ENCODE measurements around the gene EHBP1L1.

The EHBP1L1 gene

GRCh38 chr11:65613091-65613928, 37.5 kb downstream of the EHBP1L1 start:
- TF ChIP-seq PAX5 (IDR thresholded peaks at IDR 0.05; ENCODE audit: insufficient read depth, low read length, severe bottlenecking) (no peak), POLR2A (IDR thresholded peaks at IDR 0.05; ENCODE audit: low read depth, low read length) (no peak), POU2F2 (IDR thresholded peaks at IDR 0.05; ENCODE audit: low read depth, low read length) (no peak), SPI1 (IDR thresholded peaks at IDR 0.05; ENCODE audit: low read depth, low read length) (no peak), TAF1 (IDR thresholded peaks at IDR 0.05; ENCODE audit: low read depth, low read length) (no peak), POLR2AphosphoS5 (IDR thresholded peaks at IDR 0.05; ENCODE audit: low read depth, low read length) (no peak)
- DNase-seq (ENCODE audit: insufficient read length, low spot score) (peak; percentile 60), FAIRE-seq (peak; percentile 45)

DNA sequence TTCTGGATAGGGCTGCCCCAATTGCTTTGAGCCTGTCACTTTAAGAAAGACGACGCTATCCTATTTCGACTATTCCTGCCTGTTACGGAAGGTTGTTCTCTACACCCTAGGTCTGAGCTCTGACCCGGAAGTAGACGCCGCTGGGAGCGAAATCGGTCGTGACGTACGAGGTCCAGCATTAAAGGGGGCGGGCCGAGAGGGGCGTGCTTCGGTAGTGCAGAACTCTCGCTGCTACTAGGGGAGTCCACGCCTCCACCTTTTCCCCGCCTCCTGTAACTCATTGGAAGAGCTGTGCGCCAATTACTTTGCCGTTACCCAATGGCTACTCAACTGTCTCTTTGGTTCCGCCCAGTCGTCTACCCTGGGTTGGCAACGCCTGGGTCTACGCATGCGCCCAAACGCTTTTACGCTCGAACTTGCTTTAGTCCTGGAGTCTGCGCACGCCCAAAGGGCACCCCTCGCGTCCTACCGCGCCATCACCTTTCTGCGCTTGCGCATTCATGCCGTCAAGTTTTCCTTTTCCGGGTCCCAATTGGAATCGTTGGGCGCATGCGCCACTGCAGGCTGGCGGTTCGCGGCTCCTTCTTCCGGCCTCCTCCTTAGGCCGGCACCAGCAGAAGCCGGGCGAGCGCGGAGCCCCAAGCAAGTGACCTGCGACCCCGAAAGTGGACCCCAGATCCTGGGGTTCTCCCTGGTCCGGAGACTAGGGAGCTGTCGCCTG, 39.5 kb downstream of the EHBP1L1 start, which contains the start of gene PCNX3:
Gene PCNX3 (plus strand): TSS at position 548 of the 721 bp plus-strand sequence. CDS start 536 bp downstream, outside the sequence.
- TF ChIP-seq SPI1 (IDR thresholded peaks at IDR 0.05; ENCODE audit: low read depth, low read length) (no peak), POLR2AphosphoS5 (IDR thresholded peaks at IDR 0.05; ENCODE audit: low read depth, low read length) (peak; percentile 52; the same call in 1 of the 2 replicates)
- peak; percentile 100 for FAIRE-seq
- DNase-seq (ENCODE audit: insufficient read length, low spot score) = peak; percentile 100

GRCh38 chr11:65615950-65616574, 40.2 kb downstream of the EHBP1L1 start:
- DNase-seq (ENCODE audit: insufficient read length, low spot score) (peak; percentile 90), FAIRE-seq (no peak)
- no peak; the same call in 1 of the 2 replicates for TF ChIP-seq TAF1 (IDR thresholded peaks at IDR 0.05; ENCODE audit: low read depth, low read length)
- no peak for TF ChIP-seq POLR2A (IDR thresholded peaks at IDR 0.05; ENCODE audit: low read depth, low read length)
- no peak for TF ChIP-seq PAX5 (IDR thresholded peaks at IDR 0.05; ENCODE audit: insufficient read depth, low read length, severe bottlenecking)

GRCh38 chr11:65616575-65617001, 40.7 kb downstream of the EHBP1L1 start:
- FAIRE-seq = peak; percentile 75
- DNase-seq (ENCODE audit: insufficient read length, low spot score) = no peak
- TF ChIP-seq TAF1 (IDR thresholded peaks at IDR 0.05; ENCODE audit: low read depth, low read length) (no peak), PAX5 (IDR thresholded peaks at IDR 0.05; ENCODE audit: insufficient read depth, low read length, severe bottlenecking) (no peak), SPI1 (IDR thresholded peaks at IDR 0.05; ENCODE audit: low read depth, low read length) (no peak), POLR2AphosphoS5 (IDR thresholded peaks at IDR 0.05; ENCODE audit: low read depth, low read length) (no peak), POU2F2 (IDR thresholded peaks at IDR 0.05; ENCODE audit: low read depth, low read length) (no peak), POLR2A (IDR thresholded peaks at IDR 0.05; ENCODE audit: low read depth, low read length) (no peak)

DNA sequence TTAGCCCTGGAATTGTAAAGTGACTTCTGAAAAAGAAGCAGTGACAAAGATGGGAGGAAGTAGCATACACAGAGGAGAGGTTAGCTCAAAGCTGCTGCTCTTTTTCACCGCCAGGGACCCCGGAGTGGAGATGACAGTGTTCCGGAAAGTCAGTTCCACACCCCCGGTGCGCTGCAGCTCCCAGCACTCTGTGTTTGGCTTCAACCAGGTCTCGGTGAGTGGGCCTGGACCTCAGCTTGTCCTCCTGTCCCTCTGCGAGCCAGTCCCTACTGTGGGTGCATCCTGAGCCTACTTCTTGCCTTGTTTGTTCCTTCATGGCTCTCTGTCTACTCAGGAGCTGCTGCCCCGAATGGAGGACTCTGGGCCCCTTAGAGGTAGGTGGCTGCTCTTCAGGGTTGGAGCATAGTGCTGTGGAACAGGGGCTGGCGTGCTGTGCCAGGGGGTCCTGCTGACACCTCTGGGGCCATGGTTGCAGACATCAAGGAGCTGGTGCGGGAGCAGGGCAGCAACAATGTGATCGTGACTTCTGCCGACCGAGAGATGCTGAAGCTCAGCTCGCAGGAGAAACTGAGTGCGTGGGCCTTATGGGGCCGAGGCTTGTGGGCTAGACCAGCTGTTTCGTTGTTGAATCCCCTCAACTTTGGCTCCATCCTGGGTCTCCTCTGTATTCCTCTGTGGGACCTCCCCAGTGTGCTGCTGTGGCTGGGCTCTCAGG, 41.4 kb downstream of the EHBP1L1 start:
- FAIRE-seq = no peak
- DNase-seq (ENCODE audit: insufficient read length, low spot score) = no peak
- no peak for TF ChIP-seq TAF1 (IDR thresholded peaks at IDR 0.05; ENCODE audit: low read depth, low read length)
- TF ChIP-seq POU2F2 (IDR thresholded peaks at IDR 0.05; ENCODE audit: low read depth, low read length) = no peak
- TF ChIP-seq POLR2A (IDR thresholded peaks at IDR 0.05; ENCODE audit: low read depth, low read length) = no peak
- TF ChIP-seq SPI1 (IDR thresholded peaks at IDR 0.05; ENCODE audit: low read depth, low read length) = no peak
- TF ChIP-seq PAX5 (IDR thresholded peaks at IDR 0.05; ENCODE audit: insufficient read depth, low read length, severe bottlenecking) = no peak
- TF ChIP-seq POLR2AphosphoS5 (IDR thresholded peaks at IDR 0.05; ENCODE audit: low read depth, low read length) = no peak

GRCh38 chr11:65617990-65618751, 42.3 kb downstream of the EHBP1L1 start:
- TF ChIP-seq SPI1 (IDR thresholded peaks at IDR 0.05; ENCODE audit: low read depth, low read length) (no peak), TAF1 (IDR thresholded peaks at IDR 0.05; ENCODE audit: low read depth, low read length) (no peak), PAX5 (IDR thresholded peaks at IDR 0.05; ENCODE audit: insufficient read depth, low read length, severe bottlenecking) (no peak), POU2F2 (IDR thresholded peaks at IDR 0.05; ENCODE audit: low read depth, low read length) (no peak), POLR2A (IDR thresholded peaks at IDR 0.05; ENCODE audit: low read depth, low read length) (no peak), POLR2AphosphoS5 (IDR thresholded peaks at IDR 0.05; ENCODE audit: low read depth, low read length) (no peak)
- DNase-seq (ENCODE audit: insufficient read length, low spot score) (no peak), FAIRE-seq (no peak)

DNA sequence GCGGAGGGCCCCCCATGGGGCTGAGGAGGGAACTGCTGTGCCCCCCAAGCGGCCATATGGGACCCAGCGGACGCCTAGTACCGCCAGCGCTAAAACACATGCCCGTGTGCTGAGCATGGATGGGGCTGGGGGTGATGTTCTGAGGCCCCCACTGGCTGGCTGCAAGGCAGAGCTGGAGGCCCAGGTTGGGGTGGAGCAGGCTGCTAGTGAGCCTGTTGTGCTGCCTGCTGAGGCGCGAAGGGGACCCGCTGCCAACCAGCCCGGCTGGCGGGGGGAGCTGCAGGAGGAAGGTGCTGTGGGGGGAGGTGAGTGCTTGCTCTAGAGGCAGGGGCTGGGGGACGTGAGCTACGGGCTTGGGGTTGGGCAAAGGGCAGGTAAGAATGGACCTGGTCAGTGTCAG, 42.9 kb downstream of the EHBP1L1 start:
- FAIRE-seq (no peak), DNase-seq (ENCODE audit: insufficient read length, low spot score) (no peak)
- TF ChIP-seq POU2F2 (IDR thresholded peaks at IDR 0.05; ENCODE audit: low read depth, low read length) = no peak
- TF ChIP-seq POLR2A (IDR thresholded peaks at IDR 0.05; ENCODE audit: low read depth, low read length) = no peak

DNA sequence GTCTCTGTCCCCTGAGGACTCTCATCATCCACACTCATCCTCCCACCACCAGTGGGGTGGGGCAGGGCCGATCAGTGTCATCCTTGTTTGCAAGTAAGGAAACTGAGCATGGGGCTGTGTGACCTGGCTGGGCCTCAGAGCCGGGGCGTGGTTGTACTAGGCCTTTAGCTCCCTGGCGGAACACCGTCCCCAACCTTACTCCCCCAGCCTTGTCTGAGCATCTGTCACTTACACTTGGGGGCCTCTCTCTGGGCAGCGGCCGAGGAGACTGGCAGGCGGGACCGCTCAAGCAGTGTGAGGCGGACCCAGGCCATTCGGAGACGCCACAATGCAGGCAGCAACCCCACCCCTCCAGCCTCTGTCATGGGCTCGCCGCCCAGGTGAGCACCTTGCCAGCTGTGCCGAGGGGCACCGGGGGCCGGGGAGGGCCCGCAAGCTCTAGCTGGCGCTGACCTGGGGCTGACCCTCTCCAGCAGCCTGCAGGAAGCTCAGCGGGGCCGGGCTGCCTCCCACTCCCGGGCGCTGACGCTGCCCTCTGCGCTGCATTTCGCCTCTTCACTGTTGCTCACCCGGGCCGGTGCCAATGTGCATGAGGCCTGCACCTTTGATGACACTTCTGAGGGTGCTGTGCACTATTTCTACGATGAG, 43.6 kb downstream of the EHBP1L1 start:
- TF ChIP-seq SPI1 (IDR thresholded peaks at IDR 0.05; ENCODE audit: low read depth, low read length) (no peak), POLR2AphosphoS5 (IDR thresholded peaks at IDR 0.05; ENCODE audit: low read depth, low read length) (no peak), TAF1 (IDR thresholded peaks at IDR 0.05; ENCODE audit: low read depth, low read length) (no peak), PAX5 (IDR thresholded peaks at IDR 0.05; ENCODE audit: insufficient read depth, low read length, severe bottlenecking) (no peak), POLR2A (IDR thresholded peaks at IDR 0.05; ENCODE audit: low read depth, low read length) (0 out of 2 replicates have a peak, but pooled peaks have one; percentile 36)
- no peak for FAIRE-seq
- no peak for DNase-seq (ENCODE audit: insufficient read length, low spot score)

Measured in GM12891 (cell line).